GM23338 (cell line): Measurements from ENCODE around the gene TMEM45A. TPM values are rescaled to one million over a fixed set of nuclear protein-coding genes. Genes with fewer than 3 reads are reported as not detected.

Experiments
- ATAC-seq: fragments of 200-7000 bp; cut with Tn5 transposase; 3 replicates; pipeline ENCODE4 v1.9.1; 2020
- DNase-seq: peaks from one replicate; pipeline ENCODE4 v3.0.0-alpha.2; 2015; ENCODE audit warnings: low spot score
- H2AFZ ChIP-seq: fragments of 200-600 bp; sonication (generic); 2 replicates; pipeline ENCODE4 v1.8.0; 2016; ENCODE audit warnings: antibody characterized with exemption, mild to moderate bottlenecking, moderate library complexity
- H3F3A ChIP-seq: fragments of 200-600 bp; sonication (generic); replicated peaks from 2 replicates; pipeline ENCODE4 v1.8.0; 2017; ENCODE audit warnings: antibody characterized with exemption, mixed run types, low read depth
- H3K27ac ChIP-seq: fragments of 200-600 bp; sonication (generic); 2 replicates; pipeline ENCODE4 v1.6.1; 2016; ENCODE audit warnings: low read depth
- H3K27me3 ChIP-seq: fragments of 200-600 bp; sonication (generic); 2 replicates; pipeline ENCODE4 v1.8.0; 2016; ENCODE audit warnings: mild to moderate bottlenecking, mixed run types, moderate library complexity; ENCODE audit not compliant: insufficient read depth
- H3K36me3 ChIP-seq: fragments of 200-600 bp; sonication (generic); 2 replicates; pipeline ENCODE4 v1.8.0; 2016; ENCODE audit warnings: mild to moderate bottlenecking; ENCODE audit not compliant: insufficient read depth
- H3K4me1 ChIP-seq: fragments of 200-600 bp; sonication (generic); 2 replicates; pipeline ENCODE4 v1.8.0; 2016; ENCODE audit warnings: mild to moderate bottlenecking, moderate library complexity; ENCODE audit not compliant: insufficient read depth
- H3K4me2 ChIP-seq: fragments of 200-600 bp; sonication (generic); 2 replicates; pipeline ENCODE4 v1.7.1; 2017; ENCODE audit warnings: mixed run types
- H3K4me3 ChIP-seq: fragments of 200-600 bp; sonication (generic); 2 replicates; pipeline ENCODE4 v1.6.1; 2016; ENCODE audit warnings: mixed run types
- H3K79me2 ChIP-seq: fragments of 200-600 bp; sonication (generic); replicated peaks from 2 replicates; pipeline ENCODE4 v1.8.0; 2017; ENCODE audit warnings: mild to moderate bottlenecking; ENCODE audit not compliant: insufficient read depth
- H3K9me2 ChIP-seq: fragments of 200-600 bp; sonication (generic); 2 replicates; pipeline ENCODE4 v1.8.0; 2017; ENCODE audit not compliant: insufficient read depth
- H4K20me1 ChIP-seq: fragments of 200-600 bp; sonication (generic); replicated peaks from 2 replicates; pipeline ENCODE4 v1.8.0; 2017; ENCODE audit warnings: mild to moderate bottlenecking; ENCODE audit not compliant: insufficient read depth
- H3K27ac Mint-ChIP-seq: 2 replicates; pipeline ENCODE4 v1.8.0; 2020; ENCODE audit warnings: inconsistent platforms, mild to moderate bottlenecking, moderate library complexity, mixed read lengths
- H3K27me3 Mint-ChIP-seq: 3 replicates; pipeline ENCODE4 v1.8.0; 2022; ENCODE audit warnings: low read depth, mild to moderate bottlenecking, moderate library complexity, mixed read lengths, inconsistent platforms; ENCODE audit not compliant: insufficient read depth, poor library complexity
- H3K36me3 Mint-ChIP-seq: 3 replicates; pipeline ENCODE4 v1.8.0; 2021; ENCODE audit warnings: low read depth, mild to moderate bottlenecking, inconsistent platforms, moderate library complexity, mixed read lengths
- H3K4me1 Mint-ChIP-seq: 3 replicates; pipeline ENCODE4 v1.8.0; 2020; ENCODE audit warnings: mild to moderate bottlenecking, inconsistent platforms, mixed read lengths
- H3K4me3 Mint-ChIP-seq: 3 replicates; pipeline ENCODE4 v1.8.0; 2021; ENCODE audit warnings: moderate library complexity, mild to moderate bottlenecking, inconsistent platforms, mixed read lengths
- H3K9me3 Mint-ChIP-seq: 3 replicates; pipeline ENCODE4 v1.8.0; 2020; ENCODE audit warnings: moderate library complexity, mild to moderate bottlenecking, inconsistent platforms, mixed read lengths
- CTCF ChIP-seq, 2 experiments: fragments of 200-600 bp in 1 of 2; sonication (generic) in 1 of 2; conservative IDR thresholded peaks; 2 replicates each; pipeline versions ENCODE4 v1.5.1 to v1.6.1; 2016 to 2017; ENCODE audit warnings: antibody characterized with exemption in 2 of 2, low read depth in 2 of 2, mild to moderate bottlenecking in 2 of 2, moderate library complexity in 1 of 2
- ETS1 ChIP-seq: IDR thresholded peaks from 2 replicates; pipeline ENCODE4 v1.6.1; 2016; ENCODE audit warnings: antibody characterized with exemption
- EZH2 ChIP-seq: fragments of 200-600 bp; sonication (generic); IDR thresholded peaks from one replicate; pipeline ENCODE4 v1.8.0; 2017; ENCODE audit warnings: antibody characterized with exemption, mild to moderate bottlenecking, low read depth; ENCODE audit not compliant: unreplicated experiment
- EZH2phosphoT487 ChIP-seq: fragments of 200-600 bp; sonication (generic); IDR thresholded peaks from one replicate; pipeline ENCODE4 v1.8.1; 2018; ENCODE audit warnings: antibody characterized with exemption; ENCODE audit not compliant: unreplicated experiment
- JUNB ChIP-seq: IDR thresholded peaks from one replicate; pipeline ENCODE4 v1.6.1; 2016; ENCODE audit warnings: antibody characterized with exemption; ENCODE audit not compliant: unreplicated experiment
- NANOG ChIP-seq: IDR thresholded peaks from 2 replicates; pipeline ENCODE4 v1.6.1; 2016; ENCODE audit warnings: antibody characterized with exemption, borderline replicate concordance
- POLR2AphosphoS5 ChIP-seq: IDR thresholded peaks from 2 replicates; pipeline ENCODE4 v1.6.1; 2016; ENCODE audit warnings: antibody characterized with exemption, low read depth
- REST ChIP-seq: IDR thresholded peaks from one replicate; pipeline ENCODE4 v1.6.1; 2018; ENCODE audit warnings: antibody characterized with exemption; ENCODE audit not compliant: unreplicated experiment
- STAT1 ChIP-seq: IDR thresholded peaks from one replicate; pipeline ENCODE4 v1.6.1; 2016; ENCODE audit warnings: antibody characterized with exemption; ENCODE audit not compliant: unreplicated experiment
- ZNF114 ChIP-seq: fragments of 250-450 bp; sonication (Bioruptor Pico); IDR thresholded peaks from 2 replicates; pipeline ENCODE4 v1.5.0; 2020; ENCODE audit warnings: mild to moderate bottlenecking, moderate library complexity
- ZNF331 ChIP-seq: fragments of 250-450 bp; sonication (Bioruptor Pico); IDR thresholded peaks from 2 replicates; pipeline ENCODE4 v1.5.0; 2020; ENCODE audit warnings: low read depth, mild to moderate bottlenecking, moderate library complexity
- polyA plus RNA-seq: library from polyadenylated mRNA; unstranded; fragments of >200 nt; fragmentation: Nextera tagmentation; extraction: Ambion mirVana; gene quantifications from 2 replicates; pipeline ENCODE4 v1.2.1, GENCODE V29; 2016
- total RNA-seq: library from RNA; depleted of rRNA; stranded (reverse); fragments of >200 nt; shearing (Covaris generic); gene quantifications from 2 replicates; pipeline ENCODE4 v1.2.3, GENCODE V29; 2014

TMEM45A gene
- total and polyA plus RNA-seq, 2 experiments from 2014 or later = 6.5 to 12.7 TPM

GRCh38 chr3:100468676-100469075 is 23.7 kb upstream of the TMEM45A start:
- Histone ChIP-seq H3K4me2 (no peak overlapping the region), H2AFZ (no peak overlapping the region), H3K36me3 (peaks cover 10% of the 10 kb centered on the region; the same call in 1 of the 2 replicates), H3K4me1 (no peaks in the 10 kb centered on the region), H3K79me2 (no peaks in the 10 kb centered on the region), H3F3A (no peaks in the 10 kb centered on the region), H3K4me3 (no peak overlapping the region), H3K27ac (no peak overlapping the region), H3K27me3 (no peaks in the 10 kb centered on the region), H3K9me2 (no peaks in the 10 kb centered on the region), H4K20me1 (no peaks in the 10 kb centered on the region)
- Mint-ChIP-seq H3K4me1 (no peaks in the 10 kb centered on the region), H3K9me3 (peaks cover 51% of the 10 kb centered on the region), H3K27ac (no peak overlapping the region), H3K27me3 (no peaks in the 10 kb centered on the region), H3K36me3 (peaks cover 33% of the 10 kb centered on the region), H3K4me3 (no peak overlapping the region)
- TF ChIP-seq ZNF114 (CRISPR knock-in tag) = no peak
- TF ChIP-seq POLR2AphosphoS5 = no peak
- TF ChIP-seq NANOG = no peak
- TF ChIP-seq STAT1 = no peak
- no peak for TF ChIP-seq EZH2
- DNase-seq (no peak), ATAC-seq (no peak)

- Mint-ChIP-seq H3K4me3 (no peak overlapping the region), H3K9me3 (peaks cover 51% of the 10 kb centered on the region), H3K27me3 (no peaks in the 10 kb centered on the region), H3K36me3 (peaks cover 33% of the 10 kb centered on the region), H3K4me1 (no peaks in the 10 kb centered on the region), H3K27ac (no peak overlapping the region)
- no peaks in the 10 kb centered on the region for H3K4me1 ChIP-seq
- no peak overlapping the region for H2AFZ ChIP-seq
- H3K36me3 ChIP-seq = peaks cover 10% of the 10 kb centered on the region; the same call in 1 of the 2 replicates
- no peak overlapping the region for H3K4me2 ChIP-seq
- no peak for ATAC-seq
- TF ChIP-seq EZH2phosphoT487 (no peak), ZNF331 (CRISPR knock-in tag) (no peak), JUNB (no peak), CTCF (conservative IDR thresholded peaks at IDR 0.05; ENCODE audit: low read depth in 2 of 2) (no peak)
- no peaks in the 10 kb centered on the region for H3K79me2 ChIP-seq
- no peak overlapping the region for H3K4me3 ChIP-seq
- DNase-seq = no peak
- H3K9me2 ChIP-seq = no peaks in the 10 kb centered on the region
- no peak overlapping the region for H3K27ac ChIP-seq
- no peaks in the 10 kb centered on the region for H4K20me1 ChIP-seq
- H3K27me3 ChIP-seq = no peaks in the 10 kb centered on the region
- H3F3A ChIP-seq = no peaks in the 10 kb centered on the region
Observed at GRCh38 chr3:100470951-100471350, 21.5 kb upstream of the TMEM45A start.

- peaks cover 50% of the 10 kb centered on the region for H3K9me3 Mint-ChIP-seq
- no peaks in the 10 kb centered on the region for H3K79me2 ChIP-seq
- H3F3A ChIP-seq = no peaks in the 10 kb centered on the region
- TF ChIP-seq STAT1 (no peak), JUNB (no peak), REST (no peak), ETS1 (no peak)
Observed at GRCh38 chr3:100471444-100471843, 21.0 kb upstream of the TMEM45A start.

More at GRCh38 chr3:100471444-100471843, 21.0 kb upstream of the TMEM45A start:
- Histone ChIP-seq H3K36me3 (peaks cover 10% of the 10 kb centered on the region; the same call in 1 of the 2 replicates), H2AFZ (no peak overlapping the region), H3K27ac (no peak overlapping the region), H3K4me3 (no peak overlapping the region), H3K9me2 (no peaks in the 10 kb centered on the region), H4K20me1 (no peaks in the 10 kb centered on the region), H3K27me3 (no peaks in the 10 kb centered on the region), H3K4me1 (no peaks in the 10 kb centered on the region), H3K4me2 (no peak overlapping the region)
- Mint-ChIP-seq H3K27ac (no peak overlapping the region), H3K4me3 (no peak overlapping the region), H3K4me1 (no peaks in the 10 kb centered on the region), H3K27me3 (no peaks in the 10 kb centered on the region), H3K36me3 (peaks cover 33% of the 10 kb centered on the region)
- DNase-seq = no peak
- ATAC-seq = no peak
